ENCODE data around the gene EPOP. TPM values are rescaled to one million over a fixed set of nuclear protein-coding genes. Genes with fewer than 3 reads are reported as not detected.

Gene EPOP
- total and polyA plus RNA-seq, 2 experiments from 2014 or later: 0.37 to 0.93 TPM

DNA sequence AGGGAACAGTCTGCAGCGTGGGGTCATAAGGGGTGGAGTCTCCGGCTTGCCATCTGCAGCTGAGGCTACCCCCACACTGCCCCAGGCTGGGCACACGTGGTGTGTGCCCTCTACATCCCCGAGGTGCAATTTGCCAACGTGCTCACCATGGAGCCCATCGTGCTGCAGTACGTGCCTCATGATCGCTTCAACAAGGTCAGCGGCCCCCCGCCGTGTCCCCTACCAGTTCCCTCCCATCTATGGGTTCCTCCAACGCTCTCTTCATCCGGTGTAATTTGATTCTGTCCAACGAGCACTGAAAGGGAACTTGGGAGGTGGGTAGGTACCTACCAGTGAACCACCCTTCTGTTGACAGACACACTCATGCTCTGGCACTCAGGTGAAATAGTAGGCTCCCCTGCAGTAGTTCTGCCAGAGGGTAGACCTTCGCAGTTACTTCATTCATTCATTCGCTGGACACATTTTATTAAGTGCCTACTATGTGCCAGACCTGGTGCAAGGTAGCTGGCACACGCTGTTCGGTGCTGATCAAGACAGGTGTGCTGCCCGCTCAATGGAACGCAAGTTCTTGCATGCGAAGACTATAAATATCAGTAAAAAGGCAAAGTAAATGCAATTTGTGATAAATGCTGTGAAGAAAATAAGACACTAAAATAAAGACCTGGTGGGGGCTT lies 33.1 kb upstream of the EPOP start:
- Histone ChIP-seq H3K4me3 (no peak overlapping the region), H4K20me1 (ENCODE audit: insufficient read depth, poor library complexity, severe bottlenecking) (peaks cover 21% of the 10 kb centered on the region), H3K4me1 (ENCODE audit: insufficient read depth) (peaks cover 13% of the 10 kb centered on the region), H3K4me2 (no peak overlapping the region), H3K27ac (no peak overlapping the region), H3K27me3 (no peaks in the 10 kb centered on the region), H2AFZ (no peak overlapping the region), H3K79me2 (peaks cover 39% of the 10 kb centered on the region), H3K9me2 (replicated peaks; ENCODE audit: insufficient read depth) (no peaks in the 10 kb centered on the region), H3K9me3 (ENCODE audit: low read depth) (no peaks in the 10 kb centered on the region), H3K36me3 (replicated peaks; ENCODE audit: insufficient read depth, low read depth) (no peaks in the 10 kb centered on the region)
- TF ChIP-seq EZH2phosphoT487 (IDR thresholded peaks at IDR 0.05; ENCODE audit: low read depth, severe bottlenecking, unreplicated experiment) (no peak), EZH2 (IDR thresholded peaks at IDR 0.05; ENCODE audit: borderline replicate concordance) (no peak)
- TF ChIP-seq, protein P1, sequence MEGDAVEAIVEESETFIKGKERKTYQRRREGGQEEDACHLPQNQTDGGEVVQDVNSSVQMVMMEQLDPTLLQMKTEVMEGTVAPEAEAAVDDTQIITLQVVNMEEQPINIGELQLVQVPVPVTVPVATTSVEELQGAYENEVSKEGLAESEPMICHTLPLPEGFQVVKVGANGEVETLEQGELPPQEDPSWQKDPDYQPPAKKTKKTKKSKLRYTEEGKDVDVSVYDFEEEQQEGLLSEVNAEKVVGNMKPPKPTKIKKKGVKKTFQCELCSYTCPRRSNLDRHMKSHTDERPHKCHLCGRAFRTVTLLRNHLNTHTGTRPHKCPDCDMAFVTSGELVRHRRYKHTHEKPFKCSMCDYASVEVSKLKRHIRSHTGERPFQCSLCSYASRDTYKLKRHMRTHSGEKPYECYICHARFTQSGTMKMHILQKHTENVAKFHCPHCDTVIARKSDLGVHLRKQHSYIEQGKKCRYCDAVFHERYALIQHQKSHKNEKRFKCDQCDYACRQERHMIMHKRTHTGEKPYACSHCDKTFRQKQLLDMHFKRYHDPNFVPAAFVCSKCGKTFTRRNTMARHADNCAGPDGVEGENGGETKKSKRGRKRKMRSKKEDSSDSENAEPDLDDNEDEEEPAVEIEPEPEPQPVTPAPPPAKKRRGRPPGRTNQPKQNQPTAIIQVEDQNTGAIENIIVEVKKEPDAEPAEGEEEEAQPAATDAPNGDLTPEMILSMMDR (IDR thresholded peaks at IDR 0.05; ENCODE audit: poor library complexity): no peak
- DNase-seq (ENCODE audit: low spot score): no peak
- 85% methylated on average over 21 of the region's 21 CpGs for WGBS (ENCODE audit: low lambda C conversion rate, missing lambda C conversion rate)

GRCh38 chr17:38706505-38707216 lies 31.9 kb upstream of the EPOP start:
- peak overlapping the region; percentile 96 for H3K4me2 ChIP-seq
- H3K4me1 ChIP-seq (ENCODE audit: insufficient read depth): peaks cover 15% of the 10 kb centered on the region
- H3K9me3 ChIP-seq (ENCODE audit: low read depth): no peaks in the 10 kb centered on the region
- peak overlapping the region; percentile 73 for H3K27ac ChIP-seq
- no peaks in the 10 kb centered on the region for H3K9me2 ChIP-seq (replicated peaks; ENCODE audit: insufficient read depth)
- TF ChIP-seq EZH2phosphoT487 (IDR thresholded peaks at IDR 0.05; ENCODE audit: low read depth, severe bottlenecking, unreplicated experiment) (no peak), EZH2 (IDR thresholded peaks at IDR 0.05; ENCODE audit: borderline replicate concordance) (no peak)
- TF ChIP-seq, protein P1 (IDR thresholded peaks at IDR 0.05; ENCODE audit: poor library complexity): no peak
- peak overlapping the region; percentile 76 for H3K4me3 ChIP-seq
- peaks cover 21% of the 10 kb centered on the region for H4K20me1 ChIP-seq (ENCODE audit: insufficient read depth, poor library complexity, severe bottlenecking)
- H2AFZ ChIP-seq: no peak overlapping the region
- H3K27me3 ChIP-seq: no peaks in the 10 kb centered on the region
- DNase-seq (ENCODE audit: low spot score): peak; percentile 31
- peaks cover 39% of the 10 kb centered on the region for H3K79me2 ChIP-seq
- 18% methylated on average over 20 of the region's 20 CpGs for WGBS (ENCODE audit: low lambda C conversion rate, missing lambda C conversion rate)
- H3K36me3 ChIP-seq (replicated peaks; ENCODE audit: insufficient read depth, low read depth): no peaks in the 10 kb centered on the region

DNA sequence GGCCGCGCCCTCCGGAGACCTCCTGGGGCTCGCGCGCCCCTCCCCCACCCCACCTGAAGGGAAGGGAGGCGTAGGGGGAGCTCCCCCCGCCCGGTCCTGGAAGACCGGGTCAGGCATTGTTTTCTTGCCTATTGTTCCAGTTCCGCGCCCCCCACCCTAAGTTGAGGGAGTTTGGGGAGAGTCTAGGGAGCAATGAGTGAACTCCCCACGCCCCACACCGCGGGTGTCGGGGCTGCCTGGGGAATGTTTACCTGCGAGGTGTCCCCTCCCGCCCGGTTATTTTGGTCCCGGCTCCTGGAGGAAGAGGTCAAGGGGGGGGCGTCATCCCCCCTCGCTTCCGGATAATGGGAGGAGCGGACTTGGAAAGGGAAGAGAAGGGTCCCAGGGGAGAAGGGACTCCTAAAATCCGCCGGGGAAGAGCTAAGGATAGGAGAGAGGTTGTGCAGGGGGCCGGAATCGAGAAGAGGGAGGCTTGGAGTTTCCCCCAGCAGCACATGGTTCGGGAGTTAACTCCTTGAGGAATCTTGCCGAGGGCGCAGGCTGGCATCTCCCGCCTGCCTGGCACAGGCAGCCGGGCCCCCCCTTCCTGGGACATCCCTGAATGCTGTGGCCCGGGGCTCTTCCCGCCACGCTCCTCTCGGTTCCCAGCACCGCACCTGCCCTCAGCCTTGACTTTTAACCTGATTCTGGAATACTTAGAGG lies 31.2 kb upstream of the EPOP start:
- DNase-seq (ENCODE audit: low spot score): peak; percentile 50
- Histone ChIP-seq H3K27ac (peak overlapping the region; percentile 73), H3K79me2 (peaks cover 39% of the 10 kb centered on the region), H3K4me1 (ENCODE audit: insufficient read depth) (peaks cover 21% of the 10 kb centered on the region), H3K36me3 (replicated peaks; ENCODE audit: insufficient read depth, low read depth) (no peaks in the 10 kb centered on the region), H3K4me2 (peak overlapping the region; percentile 96), H3K27me3 (no peaks in the 10 kb centered on the region), H3K4me3 (peak overlapping the region; percentile 76), H4K20me1 (ENCODE audit: insufficient read depth, poor library complexity, severe bottlenecking) (peaks cover 21% of the 10 kb centered on the region), H3K9me3 (ENCODE audit: low read depth) (no peaks in the 10 kb centered on the region), H3K9me2 (replicated peaks; ENCODE audit: insufficient read depth) (no peaks in the 10 kb centered on the region), H2AFZ (peak overlapping the region; percentile 57)
- no peak for TF ChIP-seq EZH2 (IDR thresholded peaks at IDR 0.05; ENCODE audit: borderline replicate concordance)
- 2% methylated on average over 27 of the region's 38 CpGs for WGBS (ENCODE audit: low lambda C conversion rate, missing lambda C conversion rate)

- peaks cover 21% of the 10 kb centered on the region for H4K20me1 ChIP-seq (ENCODE audit: insufficient read depth, poor library complexity, severe bottlenecking)
- no peaks in the 10 kb centered on the region for H3K9me2 ChIP-seq (replicated peaks; ENCODE audit: insufficient read depth)
- H3K36me3 ChIP-seq (replicated peaks; ENCODE audit: insufficient read depth, low read depth): no peaks in the 10 kb centered on the region
- peak overlapping the region; percentile 76 for H3K4me3 ChIP-seq
- WGBS (ENCODE audit: low lambda C conversion rate, missing lambda C conversion rate): no CpG with 5 or more reads among the region's 32 CpGs
- DNase-seq (ENCODE audit: low spot score): peak; percentile 49
- peaks cover 39% of the 10 kb centered on the region for H3K79me2 ChIP-seq
- TF ChIP-seq, protein P1 (IDR thresholded peaks at IDR 0.05; ENCODE audit: poor library complexity): no peak
- TF ChIP-seq EZH2 (IDR thresholded peaks at IDR 0.05; ENCODE audit: borderline replicate concordance) (no peak), EZH2phosphoT487 (IDR thresholded peaks at IDR 0.05; ENCODE audit: low read depth, severe bottlenecking, unreplicated experiment) (no peak)
- H3K9me3 ChIP-seq (ENCODE audit: low read depth): no peaks in the 10 kb centered on the region
- H3K4me2 ChIP-seq: peak overlapping the region; percentile 96
- H2AFZ ChIP-seq: peak overlapping the region; percentile 60
- H3K27me3 ChIP-seq: no peaks in the 10 kb centered on the region
- peak overlapping the region; percentile 73 for H3K27ac ChIP-seq
- peaks cover 24% of the 10 kb centered on the region for H3K4me1 ChIP-seq (ENCODE audit: insufficient read depth)
Observed at GRCh38 chr17:38705523-38705802, 30.7 kb upstream of the EPOP start.
